PC-3 (cell line): Measurements from ENCODE around the gene TTC33. TPM values are rescaled to one million over a fixed set of nuclear protein-coding genes. Genes with fewer than 3 reads are reported as not detected.

Experiments
- ATAC-seq: fragments of 200-7000 bp; cut with Tn5 transposase; 2 replicates; pipeline ENCODE4 v1.9.1; 2020; ENCODE audit warnings: mild to moderate bottlenecking, moderate library complexity
- BruUV-seq: library from RNA; stranded (reverse); fragments of 400-500 nt; replicated peaks from 2 replicates; lab custom pipeline; 2021; lab: Mats Ljungman, UMichigan
- CTCF ChIA-PET: fragments of 300-600 bp; sonication (Branson Sonifier 250); formaldehyde crosslinking; loops from one replicate; lab custom pipeline; 2022; ENCODE audit warnings: antibody characterized with exemption; lab: Charles Lee
- POLR2A ChIA-PET: fragments of 300-600 bp; sonication (Branson Sonifier 250); formaldehyde crosslinking; loops from one replicate; lab custom pipeline; 2022; ENCODE audit warnings: antibody characterized with exemption; ENCODE audit not compliant: unreplicated experiment; lab: Charles Lee
- DNase-seq: peaks from one replicate; pipeline ENCODE4 v3.0.0-alpha.2; 2015
- H2AFZ ChIP-seq: fragments of 300-600 bp; sonication (generic); 2 replicates; pipeline ENCODE4 v1.6.0; 2016; ENCODE audit warnings: antibody characterized with exemption, low read length
- H3F3A ChIP-seq: fragments of 300-600 bp; sonication (generic); one replicate; pipeline ENCODE4 v1.6.0; 2017; ENCODE audit warnings: antibody characterized with exemption, low read length, control low read depth, mild to moderate bottlenecking; ENCODE audit not compliant: unreplicated experiment
- H3K27ac ChIP-seq: fragments of 300-600 bp; sonication (generic); 2 replicates; pipeline ENCODE4 v1.5.1; 2016; ENCODE audit warnings: mild to moderate bottlenecking, low read length
- H3K27me3 ChIP-seq: fragments of 300-600 bp; sonication (generic); 2 replicates; pipeline ENCODE4 v1.6.1; 2016; ENCODE audit warnings: low read length, mixed read lengths
- H3K36me3 ChIP-seq: fragments of 300-600 bp; sonication (generic); 2 replicates; pipeline ENCODE4 v1.6.1; 2016; ENCODE audit warnings: low read depth, mixed run types, low read length, mixed read lengths
- H3K4me1 ChIP-seq: fragments of 300-600 bp; sonication (generic); 2 replicates; pipeline ENCODE4 v1.5.1; 2016; ENCODE audit warnings: low read length; ENCODE audit not compliant: insufficient read depth
- H3K4me2 ChIP-seq: fragments of 300-600 bp; sonication (generic); 2 replicates; pipeline ENCODE4 v1.6.0; 2016; ENCODE audit warnings: low read length
- H3K4me3 ChIP-seq: fragments of 300-600 bp; sonication (generic); 2 replicates; pipeline ENCODE4 v1.5.1; 2016; ENCODE audit warnings: mild to moderate bottlenecking, low read length, mixed read lengths
- H3K79me2 ChIP-seq: fragments of 300-600 bp; sonication (generic); 2 replicates; pipeline ENCODE4 v1.6.1; 2017; ENCODE audit warnings: low read length, mixed read lengths
- H3K9ac ChIP-seq: fragments of 300-600 bp; sonication (generic); 2 replicates; pipeline ENCODE4 v1.6.0; 2016; ENCODE audit warnings: mild to moderate bottlenecking, low read length
- H3K9me2 ChIP-seq: fragments of 300-600 bp; sonication (generic); replicated peaks from 2 replicates; pipeline ENCODE4 v1.6.1; 2016; ENCODE audit warnings: mixed run types, low read length, mixed read lengths
- H3K9me3 ChIP-seq: fragments of 300-600 bp; sonication (generic); 2 replicates; pipeline ENCODE4 v1.6.1; 2016; ENCODE audit warnings: low read length, mixed read lengths
- H4K20me1 ChIP-seq: fragments of 300-600 bp; sonication (generic); 2 replicates; pipeline ENCODE4 v1.6.1; 2016; ENCODE audit warnings: low read length, mixed read lengths
- EZH2 ChIP-seq: fragments of 300-600 bp; sonication (generic); IDR thresholded peaks from one replicate; pipeline ENCODE4 v1.6.1; 2017; ENCODE audit warnings: antibody characterized with exemption, mild to moderate bottlenecking, low read length; ENCODE audit not compliant: unreplicated experiment
- EZH2phosphoT487 ChIP-seq: fragments of 300-600 bp; sonication (generic); IDR thresholded peaks from 2 replicates; pipeline ENCODE4 v1.6.1; 2018; ENCODE audit warnings: mild to moderate bottlenecking, antibody characterized with exemption, low read length, borderline replicate concordance
- intact Hi-C: fragments of 100-400 bp; cut with micrococcal nuclease; formaldehyde crosslinking; loops from 2 replicates; pipeline ENCODE4 v1.9.0; 2023
- total RNA-seq: library from RNA; depleted of rRNA; stranded (reverse); fragments of >200 nt; gene quantifications from 2 replicates; pipeline ENCODE4 v1.2.3, GENCODE V29; 2014
- TF ChIP-seq, protein P1 (sequence below): fragments of 300-600 bp; sonication (generic); conservative IDR thresholded peaks from 2 replicates; pipeline ENCODE4 v1.5.1; 2017; ENCODE audit warnings: antibody characterized with exemption, low read depth, mild to moderate bottlenecking, low read length

TTC33 gene
- total RNA-seq, 1 experiment from 2014 or later: 9.0 TPM

DNA sequence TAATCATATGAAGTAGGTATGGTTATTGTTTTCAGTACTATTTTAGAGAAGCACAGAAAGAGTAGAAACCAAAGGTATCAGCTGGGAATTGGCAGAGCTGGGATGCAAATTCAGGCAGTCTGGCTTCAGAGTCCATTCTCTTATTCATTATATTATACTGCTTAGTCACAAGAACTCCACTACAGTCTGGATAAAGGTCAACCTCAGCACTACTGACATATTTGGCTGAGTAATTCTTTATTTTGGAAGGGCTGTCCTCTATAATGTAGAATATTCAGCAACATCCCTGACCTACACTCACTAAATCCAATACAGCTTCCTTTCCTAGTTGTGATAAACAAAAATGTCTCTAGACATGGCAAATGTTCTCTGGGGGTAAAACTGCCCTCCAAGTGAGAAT is 38.5 kb downstream of the TTC33 start:
- POLR2A ChIA-PET: interaction anchor here (0.6 kb wide), 1 partner anchor 922 kb away, joined by 3 read pairs; no protein-coding TSS in a partner anchor
- intact Hi-C loops: no loop called here
- Histone ChIP-seq H3K27me3 (no peaks in the 10 kb centered on the region), H3K36me3 (peaks cover 4% of the 10 kb centered on the region; the same call in 1 of the 2 replicates), H2AFZ (no peak overlapping the region), H3K9me2 (no peaks in the 10 kb centered on the region), H3K9me3 (0 out of 2 replicates have a peak, but pooled peaks cover 5% of the 10 kb centered on the region), H3K27ac (no peak overlapping the region), H3F3A (no peaks in the 10 kb centered on the region), H3K79me2 (no peaks in the 10 kb centered on the region), H3K4me3 (no peak overlapping the region), H3K4me2 (no peak overlapping the region), H4K20me1 (no peaks in the 10 kb centered on the region), H3K9ac (no peak overlapping the region), H3K4me1 (peaks cover 15% of the 10 kb centered on the region)
- CTCF ChIA-PET: no interaction called here
- peak; percentile 57 for DNase-seq
- ATAC-seq: peak; percentile 86
- no TSS peak for BruUV-seq
- TF ChIP-seq EZH2 (no peak), EZH2phosphoT487 (no peak)
- TF ChIP-seq, protein P1, sequence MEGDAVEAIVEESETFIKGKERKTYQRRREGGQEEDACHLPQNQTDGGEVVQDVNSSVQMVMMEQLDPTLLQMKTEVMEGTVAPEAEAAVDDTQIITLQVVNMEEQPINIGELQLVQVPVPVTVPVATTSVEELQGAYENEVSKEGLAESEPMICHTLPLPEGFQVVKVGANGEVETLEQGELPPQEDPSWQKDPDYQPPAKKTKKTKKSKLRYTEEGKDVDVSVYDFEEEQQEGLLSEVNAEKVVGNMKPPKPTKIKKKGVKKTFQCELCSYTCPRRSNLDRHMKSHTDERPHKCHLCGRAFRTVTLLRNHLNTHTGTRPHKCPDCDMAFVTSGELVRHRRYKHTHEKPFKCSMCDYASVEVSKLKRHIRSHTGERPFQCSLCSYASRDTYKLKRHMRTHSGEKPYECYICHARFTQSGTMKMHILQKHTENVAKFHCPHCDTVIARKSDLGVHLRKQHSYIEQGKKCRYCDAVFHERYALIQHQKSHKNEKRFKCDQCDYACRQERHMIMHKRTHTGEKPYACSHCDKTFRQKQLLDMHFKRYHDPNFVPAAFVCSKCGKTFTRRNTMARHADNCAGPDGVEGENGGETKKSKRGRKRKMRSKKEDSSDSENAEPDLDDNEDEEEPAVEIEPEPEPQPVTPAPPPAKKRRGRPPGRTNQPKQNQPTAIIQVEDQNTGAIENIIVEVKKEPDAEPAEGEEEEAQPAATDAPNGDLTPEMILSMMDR: no peak

DNA sequence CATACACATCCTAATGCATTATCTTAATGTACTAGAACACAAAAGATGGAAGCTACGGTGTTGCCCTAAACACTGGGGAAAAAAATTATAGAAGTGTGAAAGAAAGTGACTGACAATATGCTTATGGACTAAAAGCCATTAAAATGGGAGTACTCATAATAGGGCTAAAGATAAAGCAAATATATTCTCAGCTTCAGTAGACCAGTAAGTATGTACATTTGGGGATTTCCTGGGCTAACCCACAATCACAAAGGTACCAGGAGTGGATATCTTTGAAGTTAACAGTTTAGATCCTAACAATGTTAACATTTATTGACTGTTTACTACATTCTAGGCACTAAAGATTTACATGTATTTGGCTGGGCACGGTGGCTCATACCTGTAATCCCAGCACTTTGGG is 39.2 kb downstream of the TTC33 start:
- DNase-seq (no peak), ATAC-seq (no peak)
- Histone ChIP-seq H3K27ac (no peak overlapping the region), H3K36me3 (no peaks in the 10 kb centered on the region), H2AFZ (no peak overlapping the region), H3K79me2 (no peaks in the 10 kb centered on the region), H4K20me1 (no peaks in the 10 kb centered on the region), H3F3A (no peaks in the 10 kb centered on the region), H3K4me3 (no peak overlapping the region), H3K9ac (no peak overlapping the region), H3K4me1 (peaks cover 21% of the 10 kb centered on the region), H3K4me2 (no peak overlapping the region), H3K9me2 (no peaks in the 10 kb centered on the region), H3K9me3 (0 out of 2 replicates have a peak, but pooled peaks cover 2% of the 10 kb centered on the region), H3K27me3 (no peaks in the 10 kb centered on the region)
- ChIA-PET POLR2A (interaction anchor here (0.6 kb wide), 1 partner anchor 922 kb away, joined by 3 read pairs; no protein-coding TSS in a partner anchor), CTCF (no interaction called here)
- intact Hi-C loops: no loop called here
- BruUV-seq: no TSS peak
- TF ChIP-seq EZH2phosphoT487 (no peak), EZH2 (no peak)
- TF ChIP-seq, protein P1: no peak

DNA sequence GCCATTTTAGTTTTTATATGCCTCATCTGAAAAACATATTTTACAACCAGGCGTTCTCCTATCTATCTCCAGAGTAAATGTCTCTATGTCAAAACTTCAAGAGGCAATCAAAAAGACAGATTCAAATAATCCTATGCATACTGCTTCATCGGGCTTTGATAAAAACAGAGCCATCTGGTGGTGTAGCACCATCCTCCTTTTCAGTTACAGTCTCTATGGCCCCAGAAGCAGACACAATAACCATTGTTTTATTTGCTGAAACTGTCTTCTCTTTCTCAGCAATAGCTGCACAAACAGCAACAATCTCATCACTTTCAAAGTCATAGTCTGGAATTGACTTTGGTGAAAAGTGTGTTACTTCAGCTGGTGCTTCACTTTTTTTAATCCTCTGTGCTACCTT is 39.8 kb downstream of the TTC33 start:
- POLR2A ChIA-PET: no interaction called here
- no peak overlapping the region for H3K4me2 ChIP-seq
- H3K27me3 ChIP-seq: no peaks in the 10 kb centered on the region
- peaks cover 22% of the 10 kb centered on the region for H3K4me1 ChIP-seq
- H2AFZ ChIP-seq: no peak overlapping the region
- peak; percentile 33; the same call in 1 of the 2 replicates for ATAC-seq
- no peaks in the 10 kb centered on the region for H3K9me3 ChIP-seq
- peak; percentile 62 for DNase-seq
- H3K9ac ChIP-seq: no peak overlapping the region
- no TSS peak for BruUV-seq
- H3K4me3 ChIP-seq: no peak overlapping the region
- intact Hi-C loops: no loop called here
- H3K27ac ChIP-seq: no peak overlapping the region
- no peaks in the 10 kb centered on the region for H3K9me2 ChIP-seq
- no peak for TF ChIP-seq EZH2phosphoT487
- TF ChIP-seq, protein P1: peak; percentile 81
- H3K36me3 ChIP-seq: no peaks in the 10 kb centered on the region
- CTCF ChIA-PET: interaction anchor here (0.6 kb wide), 1 partner anchor 819 kb away, joined by 3 read pairs; no protein-coding TSS in a partner anchor
- no peaks in the 10 kb centered on the region for H3K79me2 ChIP-seq
- H4K20me1 ChIP-seq: no peaks in the 10 kb centered on the region
- H3F3A ChIP-seq: no peaks in the 10 kb centered on the region
